ENCODE results near the gene GTF2H2C_2.
"Not testable (repeated sequence)": the region's sequence is repeated elsewhere in the genome, so short reads cannot be mapped to it uniquely, and the experiment has no call there.

Gene GTF2H2C_2

GRCh38 chr5:70415117-70415516, at the start of gene GTF2H2C_2:
Gene GTF2H2C_2, plus strand, starts transcription at chr5:70415368.
- DNase-seq (ENCODE audit: low read depth): not testable (repeated sequence)

- DNase-seq (ENCODE audit: low read depth): peak; percentile 17
Measured at GRCh38 chr5:70400984-70401686, 14.0 kb upstream of the GTF2H2C_2 start.

GRCh38 chr5:70421322-70421721, 6.2 kb downstream of the GTF2H2C_2 start:
- DNase-seq (ENCODE audit: low read depth): not testable (repeated sequence)

- DNase-seq (ENCODE audit: low read depth): not testable (repeated sequence)
Measured at GRCh38 chr5:70423215-70423614, 8.0 kb downstream of the GTF2H2C_2 start.

GRCh38 chr5:70438518-70438917, 23.4 kb downstream of the GTF2H2C_2 start:
- not testable (repeated sequence) for DNase-seq (ENCODE audit: low read depth)

- DNase-seq (ENCODE audit: low read depth): not testable (repeated sequence)
Measured at GRCh38 chr5:70449565-70449964, 34.4 kb downstream of the GTF2H2C_2 start.

- not testable (repeated sequence) for DNase-seq (ENCODE audit: low read depth)
Measured at GRCh38 chr5:70451249-70451984, 36.2 kb downstream of the GTF2H2C_2 start.

GRCh38 chr5:70457093-70457492, 41.9 kb downstream of the GTF2H2C_2 start:
- DNase-seq (ENCODE audit: low read depth): not testable (repeated sequence)

GRCh38 chr5:70459188-70459587, 44.0 kb downstream of the GTF2H2C_2 start:
- DNase-seq (ENCODE audit: low read depth): not testable (repeated sequence)

- not testable (repeated sequence) for DNase-seq (ENCODE audit: low read depth)
Measured at GRCh38 chr5:70461984-70462383, 46.8 kb downstream of the GTF2H2C_2 start.

- DNase-seq (ENCODE audit: low read depth): not testable (repeated sequence)
Measured at GRCh38 chr5:70464019-70464637, 49.0 kb downstream of the GTF2H2C_2 start.

- not testable (repeated sequence) for DNase-seq (ENCODE audit: low read depth)
Measured at GRCh38 chr5:70469926-70470509, 54.9 kb downstream of the GTF2H2C_2 start.
